A204.1 (cell line): ENCODE measurements around the gene TMEM243.
"Not testable (repeated sequence)": the region's sequence is repeated elsewhere in the genome, so short reads cannot be mapped to it uniquely, and the experiment has no call there.

ENCODE experiments used
- FAIRE-seq: peaks from 2 replicates; lab custom pipeline; 2012; peaks lifted over from hg19 to GRCh38; lab: Jason Lieb, UNC

Gene TMEM243

DNA sequence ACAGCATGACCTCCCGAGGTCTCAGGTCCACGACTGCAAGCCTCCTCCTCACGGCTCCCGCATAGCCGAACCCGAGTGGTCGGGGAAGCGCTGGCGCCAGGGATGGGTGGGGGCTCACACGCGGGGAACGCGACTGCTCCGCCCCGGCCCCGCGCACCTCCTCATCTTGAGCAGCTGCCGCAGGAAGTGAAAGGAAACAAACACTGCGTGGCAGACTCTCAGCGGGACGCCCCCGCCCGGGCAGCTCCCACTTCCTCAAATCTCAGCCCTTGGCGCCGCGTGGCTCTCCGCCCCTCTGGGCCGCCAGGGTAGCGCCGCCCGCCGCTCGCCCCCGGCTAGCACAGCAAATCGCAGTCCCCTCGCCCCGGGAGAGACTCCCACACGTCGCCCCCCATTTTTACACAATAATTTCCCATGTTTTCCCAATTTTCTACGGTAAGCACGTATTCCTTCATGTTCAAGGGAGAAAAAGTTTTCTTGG is at the start of gene TMEM243:
Gene TMEM243, minus strand, starts transcription at position 188 of the 481 bp plus-strand sequence. CDS start 229 bp downstream, outside the sequence.
- no peak for FAIRE-seq

GRCh38 chr7:87267239-87267900 is 47.8 kb upstream of the TMEM243 start:
- no peak for FAIRE-seq

DNA sequence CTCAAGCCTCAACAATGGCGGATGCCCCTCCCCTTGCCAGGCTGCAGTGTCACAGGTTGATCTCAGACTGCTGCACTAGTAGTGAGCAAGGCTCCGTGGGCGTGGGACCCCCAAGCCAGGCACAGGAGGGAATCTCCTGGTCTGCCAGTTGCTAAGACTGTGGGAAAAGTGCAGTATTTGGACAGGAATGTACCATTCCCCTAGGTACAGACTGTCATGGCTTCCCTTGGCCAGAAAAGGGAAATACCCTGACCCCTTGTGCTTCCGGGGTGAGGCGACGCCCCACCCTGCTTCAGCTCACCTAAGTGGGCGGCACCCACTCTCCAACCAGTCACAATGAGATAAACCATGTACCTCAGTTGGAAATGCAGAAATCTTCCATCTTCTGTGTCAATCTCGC is 44.0 kb upstream of the TMEM243 start:
- FAIRE-seq: no peak

DNA sequence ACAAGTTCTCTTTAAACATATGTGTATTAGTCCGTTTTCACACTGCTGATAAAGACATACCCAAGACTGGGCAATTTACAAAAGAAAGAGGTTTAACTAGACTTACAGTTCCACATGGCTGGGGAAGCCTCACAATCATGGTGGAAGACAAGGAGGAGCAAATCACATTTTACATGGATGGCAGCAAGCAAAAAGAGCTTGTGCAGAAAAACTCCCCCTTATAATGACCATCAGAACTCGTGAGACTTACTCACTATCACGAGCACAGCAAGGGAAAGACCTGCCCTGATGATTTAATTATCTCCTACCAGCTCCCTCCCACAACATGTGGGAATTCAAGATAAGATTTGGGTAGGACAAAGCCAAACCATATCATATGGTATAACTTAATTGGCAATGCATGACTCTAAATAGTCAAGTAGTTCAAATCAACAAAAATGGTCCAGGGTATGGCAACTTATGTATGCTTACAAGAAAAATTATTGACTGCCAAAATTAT is 34.1 kb upstream of the TMEM243 start:
- no peak for FAIRE-seq

- not testable (repeated sequence) for FAIRE-seq
Observed at GRCh38 chr7:87245671-87246070, 26.1 kb upstream of the TMEM243 start.

- FAIRE-seq: not testable (repeated sequence)
Observed at GRCh38 chr7:87238464-87239051, 19.0 kb upstream of the TMEM243 start.

GRCh38 chr7:87234949-87235348 is 15.4 kb upstream of the TMEM243 start:
- no peak for FAIRE-seq

DNA sequence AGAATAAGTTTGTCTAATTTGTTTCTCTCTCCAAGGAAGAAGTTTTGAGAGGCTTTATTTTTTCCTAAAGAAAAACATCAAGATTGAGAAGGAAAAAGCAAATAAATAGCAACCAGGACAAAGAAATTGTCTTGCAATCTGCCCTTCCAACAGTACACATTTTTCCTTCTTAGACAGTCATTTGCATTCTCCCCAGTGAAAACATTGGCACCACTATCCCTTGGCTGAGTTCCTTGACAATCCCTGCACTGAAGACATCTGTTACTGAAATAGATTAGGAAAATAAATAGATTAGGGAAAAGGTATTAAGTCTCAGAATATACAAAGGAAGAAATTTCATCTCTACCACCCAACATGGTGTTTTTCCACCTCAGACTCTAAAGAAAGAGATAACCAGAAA is 12.2 kb upstream of the TMEM243 start:
- no peak for FAIRE-seq

DNA sequence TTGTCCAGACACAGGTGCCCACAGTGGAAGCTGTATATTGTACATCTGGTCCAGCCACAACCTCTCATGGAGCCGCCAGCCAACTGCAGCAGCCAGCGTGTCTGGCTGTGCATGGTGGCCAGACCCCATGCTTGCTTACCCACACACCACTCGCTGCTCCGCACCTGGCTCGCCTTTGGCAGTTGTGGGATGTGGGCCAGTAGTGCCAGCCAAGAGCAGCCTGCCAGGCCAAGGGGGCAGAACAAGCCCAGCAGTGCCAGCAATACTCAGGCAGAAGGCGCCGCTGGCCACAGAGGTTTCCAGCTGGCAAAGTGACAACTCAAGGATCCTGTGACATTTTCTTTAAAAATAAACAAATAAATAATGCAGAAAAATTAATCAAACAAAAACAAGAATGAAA is 11.7 kb upstream of the TMEM243 start:
- FAIRE-seq: no peak

- no peak for FAIRE-seq
Observed at GRCh38 chr7:87226495-87226894, 7.0 kb upstream of the TMEM243 start.

DNA sequence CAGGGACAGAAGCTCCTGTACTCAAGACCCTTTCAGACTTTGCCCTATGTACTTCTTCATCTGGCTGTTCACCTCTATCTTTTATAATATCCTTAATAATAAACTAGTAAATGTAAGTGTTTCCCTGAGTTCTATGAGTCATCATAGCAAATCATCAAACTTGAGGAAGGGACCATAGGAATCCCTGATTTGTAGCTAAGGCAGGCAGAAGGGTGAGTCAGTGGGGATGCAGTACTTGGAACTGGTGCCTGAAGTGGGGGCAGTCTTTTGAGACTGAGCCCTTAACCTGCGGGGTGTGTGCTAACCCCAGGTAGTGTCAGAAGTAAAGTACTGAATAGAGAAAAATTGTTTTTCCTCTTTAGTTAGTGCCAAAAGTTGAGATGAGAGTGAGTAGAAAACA is 6.2 kb upstream of the TMEM243 start:
- FAIRE-seq: no peak

GRCh38 chr7:87223666-87224065 is 4.1 kb upstream of the TMEM243 start:
- no peak for FAIRE-seq

GRCh38 chr7:87220734-87221215 is 1.2 kb upstream of the TMEM243 start:
- no peak for FAIRE-seq

- no peak for FAIRE-seq
Observed at GRCh38 chr7:87220026-87220733, 648 bp upstream of the TMEM243 start.

- FAIRE-seq: no peak
Observed at GRCh38 chr7:87218796-87219544, 562 bp downstream of the TMEM243 start.

DNA sequence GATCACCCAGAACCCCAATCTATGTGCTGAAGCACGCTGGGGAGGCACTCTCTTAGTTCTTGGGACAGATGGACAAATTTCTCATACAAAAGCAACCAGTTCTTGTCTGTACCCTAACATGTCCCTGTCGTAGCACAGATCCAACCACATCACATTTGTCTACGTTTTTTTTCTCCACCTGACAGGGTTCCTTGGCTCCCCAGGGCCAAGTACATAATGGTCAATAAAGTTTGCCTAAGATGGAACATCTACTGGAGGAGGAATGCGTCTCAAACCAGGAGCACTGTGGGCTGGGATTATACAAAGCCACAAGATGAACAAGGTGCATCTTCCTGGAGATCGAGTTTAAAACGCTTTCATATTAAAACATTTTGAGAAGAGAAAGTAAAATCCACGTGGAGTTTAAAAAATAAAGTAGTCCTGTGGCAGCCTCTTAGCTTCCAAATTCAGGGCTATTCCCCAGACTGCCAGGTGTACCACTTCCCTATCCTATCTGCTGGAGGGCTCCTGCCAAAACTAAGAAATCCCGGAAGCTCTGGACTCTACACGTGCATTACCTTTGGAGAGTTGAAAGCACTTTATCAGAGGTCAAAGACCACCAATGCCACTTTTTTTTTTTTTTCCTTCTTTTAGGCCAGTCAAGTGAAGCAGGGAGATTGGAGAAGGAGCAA is 1.4 kb downstream of the TMEM243 start:
- FAIRE-seq: no peak

DNA sequence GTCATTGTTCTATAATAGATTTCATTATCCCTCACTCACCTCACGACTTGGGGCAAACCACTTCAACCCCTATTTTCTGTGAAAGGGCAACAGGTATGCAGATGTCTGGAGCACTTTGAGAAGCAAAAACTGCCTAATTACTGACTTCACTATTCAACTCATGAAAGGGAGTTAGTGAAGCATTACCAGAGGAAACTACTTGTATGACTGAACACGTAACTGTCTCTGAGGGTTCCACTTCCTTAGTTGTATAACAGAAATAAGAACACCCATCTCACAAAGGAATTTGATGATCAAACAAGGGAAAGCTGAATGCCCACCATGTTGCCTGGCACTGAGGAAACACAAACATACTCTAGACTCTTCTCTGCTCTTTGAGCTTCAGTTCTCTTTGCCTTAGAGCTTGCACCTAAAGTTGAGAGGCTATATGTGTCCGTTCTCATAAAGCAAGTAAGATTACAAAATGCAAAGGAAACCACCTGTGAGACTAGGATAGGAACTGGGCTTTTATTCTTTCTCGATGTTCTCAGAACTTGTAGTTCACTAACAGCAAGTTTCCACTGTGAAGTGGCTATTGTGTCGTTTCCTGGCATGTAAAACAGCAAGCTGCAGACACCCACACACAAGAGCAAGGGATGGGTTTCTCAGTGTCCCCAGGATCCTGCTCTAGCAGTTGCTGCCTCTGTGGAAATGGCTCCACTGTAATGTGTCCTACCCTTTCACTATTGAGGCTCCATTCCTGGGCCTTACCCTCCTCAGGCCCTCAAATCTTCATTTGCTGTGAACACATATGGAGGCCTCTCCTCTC is 2.6 kb downstream of the TMEM243 start:
- no peak for FAIRE-seq

DNA sequence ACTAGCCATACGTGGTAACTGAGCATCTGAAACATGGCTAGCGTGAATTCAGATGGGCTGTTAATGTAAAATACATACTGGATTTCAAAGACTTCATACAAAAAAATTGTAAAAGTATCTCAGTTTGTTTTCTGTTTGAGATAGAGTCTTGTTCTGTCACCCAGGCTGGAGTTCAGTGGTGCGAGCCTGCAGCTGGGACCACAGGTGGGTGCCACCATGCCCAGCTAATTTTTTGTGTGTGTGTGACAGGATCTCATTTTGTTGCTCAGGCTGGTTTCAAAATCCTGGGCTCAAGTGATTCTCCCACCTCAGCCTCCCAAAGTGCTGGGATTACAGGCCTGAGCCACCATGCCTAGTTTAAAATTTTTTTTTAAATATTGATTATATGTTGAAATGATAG is 4.5 kb downstream of the TMEM243 start:
- FAIRE-seq: no peak

GRCh38 chr7:87213811-87214210 is 5.7 kb downstream of the TMEM243 start:
- no peak for FAIRE-seq

- no peak for FAIRE-seq
Observed at GRCh38 chr7:87213252-87213651, 6.3 kb downstream of the TMEM243 start.

GRCh38 chr7:87212498-87212897 is 7.0 kb downstream of the TMEM243 start:
- FAIRE-seq: no peak
